LNCaP clone FGC (cell line): ENCODE data around the gene NIPAL4.

Source experiments
- DNase-seq: peaks from one replicate; pipeline ENCODE4 v3.0.0-alpha.2; 2011; ENCODE audit warnings: low read depth
- H3K4me3 ChIP-seq: 2 replicates; pipeline ENCODE4 v1.5.1; 2011; ENCODE audit warnings: mild to moderate bottlenecking, low read depth, low read length, control low read depth
- TF ChIP-seq, protein P1 (sequence below): IDR thresholded peaks from 2 replicates; pipeline ENCODE4 v1.5.1; 2012; ENCODE audit warnings: mild to moderate bottlenecking; ENCODE audit not compliant: control insufficient read depth, insufficient read depth; ENCODE audit errors: extremely low read depth

NIPAL4 gene

DNA sequence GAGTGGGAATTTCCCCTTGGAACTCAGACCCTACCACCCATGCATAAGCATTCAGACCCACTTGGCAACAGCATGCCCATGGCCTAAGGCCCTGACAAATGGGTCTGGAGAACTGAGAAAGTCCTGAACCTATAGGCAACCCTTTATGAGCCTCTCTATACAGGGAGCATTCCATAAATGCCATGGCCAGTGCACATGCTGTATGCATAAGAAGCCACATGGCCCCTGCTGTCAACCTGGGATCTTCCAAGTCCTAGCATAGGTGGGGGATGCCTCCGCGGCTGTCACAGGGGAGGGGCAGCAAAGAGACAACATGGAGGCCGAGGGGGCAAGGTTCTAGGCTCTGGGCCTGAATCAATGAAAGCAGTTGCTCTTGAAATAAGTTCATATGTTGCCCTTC is 8.2 kb upstream of the NIPAL4 start:
- no peak overlapping the region for H3K4me3 ChIP-seq
- no peak for DNase-seq
- TF ChIP-seq, protein P1, sequence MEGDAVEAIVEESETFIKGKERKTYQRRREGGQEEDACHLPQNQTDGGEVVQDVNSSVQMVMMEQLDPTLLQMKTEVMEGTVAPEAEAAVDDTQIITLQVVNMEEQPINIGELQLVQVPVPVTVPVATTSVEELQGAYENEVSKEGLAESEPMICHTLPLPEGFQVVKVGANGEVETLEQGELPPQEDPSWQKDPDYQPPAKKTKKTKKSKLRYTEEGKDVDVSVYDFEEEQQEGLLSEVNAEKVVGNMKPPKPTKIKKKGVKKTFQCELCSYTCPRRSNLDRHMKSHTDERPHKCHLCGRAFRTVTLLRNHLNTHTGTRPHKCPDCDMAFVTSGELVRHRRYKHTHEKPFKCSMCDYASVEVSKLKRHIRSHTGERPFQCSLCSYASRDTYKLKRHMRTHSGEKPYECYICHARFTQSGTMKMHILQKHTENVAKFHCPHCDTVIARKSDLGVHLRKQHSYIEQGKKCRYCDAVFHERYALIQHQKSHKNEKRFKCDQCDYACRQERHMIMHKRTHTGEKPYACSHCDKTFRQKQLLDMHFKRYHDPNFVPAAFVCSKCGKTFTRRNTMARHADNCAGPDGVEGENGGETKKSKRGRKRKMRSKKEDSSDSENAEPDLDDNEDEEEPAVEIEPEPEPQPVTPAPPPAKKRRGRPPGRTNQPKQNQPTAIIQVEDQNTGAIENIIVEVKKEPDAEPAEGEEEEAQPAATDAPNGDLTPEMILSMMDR: no peak

DNA sequence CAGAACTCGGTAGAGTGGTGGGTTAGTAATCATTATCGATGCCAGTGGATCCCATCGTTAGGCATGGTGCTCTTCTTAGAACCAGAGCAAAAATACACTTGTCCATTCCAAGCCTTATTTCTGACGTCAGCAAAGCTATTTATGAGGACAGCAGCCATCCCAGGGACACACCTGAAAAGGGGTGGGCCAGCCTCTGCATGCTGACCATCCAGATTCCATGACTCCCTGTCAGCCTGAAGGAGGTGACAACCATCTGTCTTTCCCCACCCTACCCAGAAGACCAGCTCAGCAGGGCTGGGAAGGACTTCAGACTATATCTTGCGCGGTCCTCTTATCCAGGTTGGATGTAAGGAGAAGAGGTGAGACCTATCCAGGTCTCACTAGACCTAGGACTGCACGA is 5.7 kb upstream of the NIPAL4 start:
- DNase-seq: no peak

DNA sequence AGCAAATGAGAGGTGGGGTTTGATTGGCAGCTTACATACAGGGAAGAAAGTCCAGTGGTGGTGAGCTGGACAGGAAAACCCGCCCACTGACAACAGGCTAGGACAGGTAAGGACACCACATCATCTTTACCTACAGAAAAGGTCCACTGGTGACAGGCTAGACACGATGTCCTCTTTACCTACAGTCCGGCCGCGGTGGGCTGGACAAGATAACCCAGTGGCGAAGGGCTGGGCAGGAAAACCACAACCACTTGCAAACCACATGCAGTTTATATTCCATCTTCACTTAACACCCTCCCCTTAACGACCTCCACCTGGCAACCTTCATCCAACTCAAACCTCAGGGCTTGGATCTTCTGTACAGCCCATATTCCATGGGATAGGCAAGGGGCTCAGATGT is 5.0 kb upstream of the NIPAL4 start:
- DNase-seq: no peak

More for the DNA sequence above, 5.7 kb upstream of the NIPAL4 start:
- TF ChIP-seq, protein P1: no peak
- H3K4me3 ChIP-seq: no peak overlapping the region

DNA sequence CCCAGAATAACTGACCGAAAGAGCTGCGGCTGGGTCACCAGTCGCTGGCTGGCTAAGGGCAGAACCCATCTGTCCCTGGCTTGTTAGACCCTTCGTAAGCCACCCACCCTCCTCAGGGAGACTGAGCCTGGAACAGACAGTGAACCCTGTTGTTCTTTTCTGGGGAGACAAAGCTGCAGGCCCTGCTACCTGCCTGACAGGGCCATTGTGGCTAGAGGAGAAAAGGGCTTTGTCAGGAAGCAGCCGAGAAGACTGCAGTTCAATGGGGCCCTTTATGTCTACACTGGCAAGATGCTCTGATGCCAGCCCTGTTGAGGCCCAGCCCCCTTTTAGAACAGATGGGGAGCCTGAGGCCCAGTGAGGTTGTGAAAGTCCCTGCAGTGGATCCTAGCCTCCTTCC is 3.7 kb upstream of the NIPAL4 start:
- no peak overlapping the region for H3K4me3 ChIP-seq
- TF ChIP-seq, protein P1: no peak
- no peak for DNase-seq

More for the DNA sequence above, 5.0 kb upstream of the NIPAL4 start:
- TF ChIP-seq, protein P1: no peak
- H3K4me3 ChIP-seq: no peak overlapping the region

DNA sequence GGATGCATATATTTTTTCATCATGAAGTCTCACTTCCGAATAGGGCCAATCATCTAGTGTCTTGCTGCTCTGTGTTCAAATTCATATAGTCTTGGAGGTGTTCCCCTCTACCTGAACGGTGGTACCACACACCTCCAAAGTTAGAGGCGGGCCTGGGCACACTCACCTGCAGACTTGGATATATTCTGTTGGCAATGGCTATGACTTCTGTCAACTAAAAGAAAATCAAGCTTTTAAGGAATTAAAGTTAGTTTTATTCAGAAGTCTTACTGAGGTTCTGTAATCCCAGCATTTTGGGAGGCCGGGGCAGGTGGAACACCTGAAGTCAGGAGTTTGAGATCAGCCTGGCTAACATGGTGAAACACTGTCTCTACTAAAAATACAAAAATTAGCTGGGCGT is 2.6 kb upstream of the NIPAL4 start:
- H3K4me3 ChIP-seq: no peak overlapping the region
- TF ChIP-seq, protein P1: no peak
- no peak for DNase-seq

DNA sequence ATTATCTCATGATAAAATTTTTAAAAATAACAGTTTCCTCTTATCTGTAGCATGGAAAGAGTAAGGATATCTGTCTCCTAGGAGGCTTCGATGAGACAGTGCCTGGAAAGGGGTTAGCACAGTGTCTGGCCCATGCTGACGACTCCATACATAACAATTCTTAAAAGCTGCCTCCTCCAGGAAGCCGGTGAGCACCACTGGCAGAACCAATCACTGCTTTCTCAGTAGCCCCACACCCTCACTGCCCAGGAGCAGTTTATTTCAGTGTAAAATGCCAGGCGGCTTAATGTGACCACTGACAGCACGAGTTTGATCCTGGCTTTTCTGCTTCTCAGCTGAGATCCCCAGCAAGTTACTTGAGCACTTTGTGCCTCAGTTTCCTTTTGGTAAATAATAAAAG is 1.2 kb upstream of the NIPAL4 start:
- TF ChIP-seq, protein P1: no peak
- no peak overlapping the region for H3K4me3 ChIP-seq

DNA sequence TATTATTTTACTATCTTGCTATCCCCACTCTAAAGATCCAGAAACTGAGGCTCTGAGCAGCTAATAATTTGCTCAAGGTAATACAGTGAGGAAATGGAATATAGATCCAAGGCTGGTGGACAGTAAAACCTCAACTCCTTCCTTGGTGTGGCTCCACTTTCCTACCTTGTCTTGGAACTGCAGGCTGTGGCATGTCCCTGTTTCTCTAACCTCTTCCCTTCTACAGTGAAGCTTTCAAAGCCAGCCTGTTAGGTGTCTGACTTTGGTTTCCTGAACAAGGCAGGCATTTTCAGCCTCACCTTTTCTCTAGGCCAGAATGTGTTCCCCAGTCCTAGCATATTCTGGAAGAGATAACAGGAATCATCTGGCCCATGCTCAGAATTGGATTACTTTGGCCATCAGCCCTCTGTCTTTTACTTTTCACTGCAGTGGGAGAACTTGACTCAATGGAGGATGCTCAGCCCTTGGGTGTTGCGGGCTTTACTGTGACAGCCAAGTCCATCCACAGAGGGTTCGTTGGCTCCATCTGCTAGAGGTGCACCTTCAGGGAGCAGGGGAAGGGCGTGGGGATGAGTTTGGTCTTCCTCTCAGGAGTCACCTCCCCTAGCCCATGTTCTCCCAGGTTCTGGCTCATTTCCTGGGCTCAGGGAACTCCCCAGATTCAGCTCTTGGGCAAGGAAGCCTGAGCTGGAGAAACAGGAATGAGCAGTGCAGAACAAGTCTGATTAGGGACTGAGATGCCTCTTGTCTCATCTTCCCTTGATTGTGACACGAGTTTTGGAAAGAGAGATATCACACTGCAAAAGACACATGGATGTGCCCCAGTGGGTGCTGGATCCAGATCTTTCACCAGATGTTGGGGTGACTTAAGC is 1.1 kb downstream of the NIPAL4 start:
- TF ChIP-seq, protein P1: no peak
- no peak for DNase-seq
- H3K4me3 ChIP-seq: no peak overlapping the region

More for the DNA sequence above, 1.2 kb upstream of the NIPAL4 start:
- DNase-seq: no peak
